Vein endothelial cell (primary cell): ENCODE data around the gene CASP6. TPM values are rescaled to one million over a fixed set of nuclear protein-coding genes. Genes with fewer than 3 reads are reported as not detected.

Source experiments
- small RNA-seq: library from RNA; depleted of rRNA; stranded (forward); fragments of <200 nt; gene quantifications from one replicate; pipeline ENCODE3, GENCODE V24; 2012
- total RNA-seq: library from RNA; depleted of rRNA; stranded (reverse); fragments of >200 nt; gene quantifications from 2 replicates; pipeline ENCODE4 v1.2.3, GENCODE V29; 2012

CASP6 gene
- total RNA-seq: 36.6 and 44.4 TPM in 2 replicates

DNA sequence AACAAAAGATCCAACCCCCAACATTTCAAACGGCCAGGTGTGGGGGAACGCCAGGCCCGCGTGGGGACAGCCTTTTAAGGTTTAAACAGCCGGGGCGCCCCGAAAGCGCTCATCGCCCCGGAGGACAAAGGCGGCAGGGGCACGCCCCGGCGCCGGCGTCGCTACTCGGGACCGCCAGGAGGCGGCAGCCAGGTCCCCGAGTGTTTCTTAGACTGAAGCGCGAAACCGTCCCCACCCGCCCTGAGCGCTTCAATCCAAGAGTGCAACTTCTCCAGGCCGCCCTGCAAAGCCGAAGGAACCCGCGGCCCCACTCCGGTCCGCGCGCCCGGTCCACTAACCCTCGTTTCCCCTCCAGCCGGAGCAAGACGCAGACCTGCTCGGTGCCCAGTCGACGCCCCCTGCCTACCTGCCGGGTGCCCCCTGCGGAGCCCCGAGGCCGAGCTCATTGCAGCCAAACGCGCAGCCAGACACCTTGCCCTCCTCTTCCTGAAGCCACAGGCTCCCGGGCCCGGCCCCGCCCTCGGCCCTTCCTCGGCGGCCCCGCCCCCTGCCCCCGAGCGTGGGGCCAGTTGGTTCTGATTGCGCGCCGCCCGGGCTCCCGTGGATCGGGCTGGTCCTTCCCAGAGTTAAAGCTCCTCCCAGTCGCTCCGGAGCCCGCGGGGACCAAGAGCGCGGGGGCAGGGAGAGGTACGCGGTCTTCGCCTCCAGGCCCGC, at the start of gene CASP6:
Gene CASP6 (minus strand): TSS at position 496 of the 714 bp plus-strand sequence. CDS start 50 bp downstream, at position 446.

DNA sequence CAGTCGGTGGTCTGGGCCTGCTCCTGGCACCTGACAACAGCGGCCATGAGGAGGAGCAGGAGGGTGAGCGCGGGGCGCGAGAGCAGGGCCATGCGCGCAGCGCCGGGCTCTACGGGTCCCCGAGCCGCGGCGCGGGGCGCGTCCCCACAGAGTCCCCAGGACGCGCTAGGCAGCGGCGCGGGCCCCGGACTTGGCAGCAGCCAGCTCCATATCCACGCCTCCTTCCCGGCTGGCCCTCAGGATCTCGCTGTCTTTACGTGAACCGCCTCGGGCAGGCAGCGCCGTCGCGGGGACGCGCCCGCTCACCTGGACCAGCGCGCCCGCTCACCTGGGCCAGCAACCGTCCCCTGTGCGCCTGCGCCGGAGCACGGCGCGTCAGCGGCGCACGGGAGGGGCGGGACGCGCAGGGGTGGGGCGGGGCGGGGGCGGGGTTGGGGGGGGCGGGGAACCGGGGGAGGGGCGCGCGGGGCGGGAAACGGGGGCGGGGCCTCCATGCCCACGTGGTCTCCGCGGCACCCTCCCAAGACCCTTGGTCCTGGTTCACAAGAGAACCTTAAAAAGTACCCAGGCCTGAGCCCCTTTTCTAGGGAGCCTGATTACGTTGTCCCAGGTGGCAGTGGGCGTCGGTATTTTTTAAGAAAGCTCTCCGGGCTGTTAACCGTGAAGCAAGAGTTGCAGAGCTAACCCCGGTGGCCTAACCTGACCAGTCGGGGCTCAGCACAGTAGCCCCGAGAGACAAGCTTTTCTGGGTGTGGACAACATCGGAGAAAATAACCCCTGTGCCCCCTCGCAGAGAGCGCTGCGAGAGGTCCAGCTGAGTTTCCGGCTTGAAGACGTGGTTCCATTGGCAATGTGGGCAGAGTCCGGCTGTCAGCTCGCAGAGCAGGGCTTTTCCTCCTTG, 26.7 kb upstream of the CASP6 start, which contains the start of gene PLA2G12A:
Gene PLA2G12A (minus strand): TSS at position 353 of the 901 bp plus-strand sequence. CDS start 261 bp downstream, at position 92.

Small RNA genes within 50 kb of the gene (small RNA-seq; reads per million reads assigned to genes)
- gene HIGD1AP14: not detected

Other genes with a start within 250 kb of the CASP6 start
- 38.9 and 54.5 TPM in 2 replicates for gene MCUB, start 143.2 kb downstream of the CASP6 start, total RNA-seq
- gene PLA2G12A, start 26.6 kb upstream of the CASP6 start, total RNA-seq: 7.7 and 8.8 TPM in 2 replicates
- gene CFI, start 98.6 kb upstream of the CASP6 start, total RNA-seq: 47.0 and 48.1 TPM in 2 replicates
- gene GAR1, start 112.3 kb upstream of the CASP6 start, total RNA-seq: 4.6 and 7.9 TPM in 2 replicates
- gene RRH, start 124.5 kb upstream of the CASP6 start, total RNA-seq: not detected in 2 replicates
- under 0.01 and 0.19 TPM in 2 replicates for gene LRIT3, start 144.7 kb upstream of the CASP6 start, total RNA-seq
- under 0.01 and 0.38 TPM in 2 replicates for gene EGF, start 209.4 kb upstream of the CASP6 start, total RNA-seq